Liver (tissue), 9 donors: Measurements from ENCODE around the gene CYSLTR2. TPM values are rescaled to one million over a fixed set of nuclear protein-coding genes. Genes with fewer than 3 reads are reported as not detected.

Experiments used
- DNase-seq: peaks from one replicate; pipeline ENCODE4 v3.0.0-alpha.2; 2017; ENCODE audit warnings: low spot score
- H3K27ac ChIP-seq, 2 donors: one replicate each; pipeline ENCODE4 v1.7.0; 2013; ENCODE audit warnings: inconsistent platforms in 2 of 2, low read length in 2 of 2, control low read depth in 1 of 2, low read depth in 1 of 2, mild to moderate bottlenecking in 1 of 2
- H3K27me3 ChIP-seq, 4 donors: one replicate each; pipeline versions ENCODE4 v1.6.1 to v1.7.0; 2013; ENCODE audit warnings: low read length in 3 of 4, inconsistent platforms in 1 of 4, mild to moderate bottlenecking in 1 of 4, moderate library complexity in 1 of 4; ENCODE audit not compliant: control insufficient read depth in 4 of 4, insufficient read depth in 4 of 4
- H3K36me3 ChIP-seq, 4 donors: one replicate each; pipeline versions ENCODE4 v1.6.1 to v1.7.0; 2013; ENCODE audit warnings: low read length in 3 of 4, mild to moderate bottlenecking in 3 of 4, low read depth in 1 of 4, moderate library complexity in 1 of 4; ENCODE audit not compliant: control insufficient read depth in 4 of 4, insufficient read depth in 3 of 4
- H3K4me1 ChIP-seq, 4 donors: one replicate each; pipeline versions ENCODE4 v1.6.1 to v1.7.0; 2013; ENCODE audit warnings: low read length in 3 of 4, mild to moderate bottlenecking in 3 of 4, moderate library complexity in 1 of 4; ENCODE audit not compliant: control insufficient read depth in 4 of 4, insufficient read depth in 4 of 4
- H3K4me3 ChIP-seq, 3 donors: one replicate each; pipeline versions ENCODE4 v1.6.1 to v1.7.0; 2013; ENCODE audit warnings: low read length in 3 of 3, control low read depth in 1 of 3, low read depth in 1 of 3, mild to moderate bottlenecking in 1 of 3
- H3K9ac ChIP-seq, 2 donors: one replicate each; pipeline ENCODE4 v1.7.0; 2013; ENCODE audit warnings: low read length in 2 of 2, mild to moderate bottlenecking in 2 of 2, moderate library complexity in 2 of 2, control low read depth in 1 of 2, low read depth in 1 of 2
- H3K9me3 ChIP-seq, 4 donors: one replicate each; pipeline versions ENCODE4 v1.6.1 to v1.7.0; 2013; ENCODE audit warnings: low read length in 3 of 4; ENCODE audit not compliant: control insufficient read depth in 4 of 4
- ATF3 ChIP-seq: IDR thresholded peaks from 2 replicates; pipeline ENCODE4 v1.6.1; 2016; ENCODE audit warnings: antibody characterized with exemption
- CTCF ChIP-seq: fragments of 150-350 bp; IDR thresholded peaks from 2 replicates; pipeline ENCODE4 v1.5.1; 2017; ENCODE audit warnings: improper control_type of control experiment, low read depth, low read length; ENCODE audit not compliant: missing input control
- EGR1 ChIP-seq, 2 donors: IDR thresholded peaks; 2 replicates each; pipeline ENCODE4 v1.6.1; 2016 to 2018; ENCODE audit warnings: antibody characterized with exemption in 2 of 2, low read depth in 2 of 2
- FOXA1 ChIP-seq: IDR thresholded peaks from 2 replicates; pipeline ENCODE4 v1.6.1; 2016; ENCODE audit warnings: antibody characterized with exemption
- FOXA2 ChIP-seq: IDR thresholded peaks from 2 replicates; pipeline ENCODE4 v1.6.1; 2016; ENCODE audit warnings: antibody characterized with exemption
- GABPA ChIP-seq, 2 donors: IDR thresholded peaks in 1 of 2; conservative IDR thresholded peaks in 1 of 2; 2 replicates each; pipeline ENCODE4 v1.6.1; 2016; ENCODE audit warnings: antibody characterized with exemption in 2 of 2, mild to moderate bottlenecking in 1 of 2, moderate library complexity in 1 of 2
- HNF4A ChIP-seq, 2 donors: conservative IDR thresholded peaks; 2 replicates each; pipeline ENCODE4 v1.6.1; 2016; ENCODE audit warnings: antibody characterized with exemption in 2 of 2, mild to moderate bottlenecking in 2 of 2
- HNF4G ChIP-seq: IDR thresholded peaks from 2 replicates; pipeline ENCODE4 v1.6.1; 2016; ENCODE audit warnings: antibody characterized with exemption
- JUND ChIP-seq, 2 donors: IDR thresholded peaks; 2 replicates each; pipeline ENCODE4 v1.6.1; 2016; ENCODE audit warnings: antibody characterized with exemption in 2 of 2
- MAX ChIP-seq: IDR thresholded peaks from 2 replicates; pipeline ENCODE4 v1.6.1; 2016; ENCODE audit warnings: antibody characterized with exemption
- NR2F2 ChIP-seq: IDR thresholded peaks from 2 replicates; pipeline ENCODE4 v1.6.1; 2016; ENCODE audit warnings: antibody characterized with exemption
- RAD21 ChIP-seq, 2 donors: IDR thresholded peaks; 2 replicates each; pipeline ENCODE4 v1.6.1; 2016; ENCODE audit warnings: antibody characterized with exemption in 2 of 2, mild to moderate bottlenecking in 2 of 2
- REST ChIP-seq: IDR thresholded peaks from 2 replicates; pipeline ENCODE4 v1.6.1; 2016; ENCODE audit warnings: antibody characterized with exemption, mild to moderate bottlenecking
- RXRA ChIP-seq, 2 donors: IDR thresholded peaks; 2 replicates each; pipeline ENCODE4 v1.6.1; 2017 to 2018; ENCODE audit warnings: antibody characterized with exemption in 2 of 2, mild to moderate bottlenecking in 1 of 2
- SP1 ChIP-seq: IDR thresholded peaks from 2 replicates; pipeline ENCODE4 v1.6.1; 2018; ENCODE audit warnings: antibody characterized with exemption, mild to moderate bottlenecking
- TAF1 ChIP-seq: conservative IDR thresholded peaks from 2 replicates; pipeline ENCODE4 v1.6.1; 2016; ENCODE audit warnings: antibody characterized with exemption, mild to moderate bottlenecking
- YY1 ChIP-seq: IDR thresholded peaks from 2 replicates; pipeline ENCODE4 v1.6.1; 2016; ENCODE audit warnings: antibody characterized with exemption, mild to moderate bottlenecking
- ZBTB33 ChIP-seq: IDR thresholded peaks from 2 replicates; pipeline ENCODE4 v1.6.1; 2016; ENCODE audit warnings: antibody characterized with exemption
- WGBS: extraction: QIAGEN DNeasy Blood & Tissue Kit; methylation state at CpG from one replicate; pipeline ENCODE4 v1.1.7; 2013; 5-methylcytosine and 5-hydroxymethylcytosine counted together
- polyA plus RNA-seq, 2 donors: library from polyadenylated mRNA; stranded (reverse) in 1 of 2; unstranded in 1 of 2; fragments of 200-250 nt in 1 of 2; fragments of >200 nt in 1 of 2; fragmentation: Nextera tagmentation in 1 of 2; extraction: Ambion mirVana in 1 of 2; gene quantifications; one replicate each; pipeline versions ENCODE4 v1.2.1 to v1.2.3, GENCODE V29; 2013 to 2015
- total RNA-seq, 2 donors: library from RNA; depleted of rRNA; stranded (reverse); fragments of >200 nt; gene quantifications; one replicate each; pipeline ENCODE4 v1.2.3, GENCODE V29; 2014
- donor health status: healthy.
- donor health status: healthy.
- donor health status: healthy.
- donor health status: healthy.
- donor health status: healthy.

The CYSLTR2 gene
- total and polyA plus RNA-seq, 4 donors = 0.07 to 0.37 (median 0.15) TPM

GRCh38 chr13:48681905-48682304, 28.2 kb downstream of the CYSLTR2 start:
- H3K36me3 ChIP-seq = no peaks in the 10 kb centered on the region
- H3K9me3 ChIP-seq = no peaks in the 10 kb centered on the region
- no peak overlapping the region for H3K27ac ChIP-seq
- no peak overlapping the region for H3K4me3 ChIP-seq
- H3K27me3 ChIP-seq = no peaks in the 10 kb centered on the region
- no peaks in the 10 kb centered on the region for H3K4me1 ChIP-seq
- no peak overlapping the region for H3K9ac ChIP-seq
- no peak for DNase-seq
- TF ChIP-seq ZBTB33 (no peak), JUND (IDR thresholded peaks at IDR 0.05) (no peak), TAF1 (no peak), MAX (no peak), GABPA (IDR thresholded peaks at IDR 0.05 in 1 of 2, conservative IDR thresholded peaks at IDR 0.05 in 1 of 2) (no peak), FOXA1 (no peak), HNF4G (no peak), NR2F2 (no peak), YY1 (no peak), EGR1 (IDR thresholded peaks at IDR 0.05; ENCODE audit: low read depth in 2 of 2) (no peak), SP1 (no peak), ATF3 (no peak), RAD21 (IDR thresholded peaks at IDR 0.05) (no peak), HNF4A (conservative IDR thresholded peaks at IDR 0.05) (no peak), RXRA (IDR thresholded peaks at IDR 0.05) (no peak), REST (no peak), CTCF (no peak), FOXA2 (no peak)
- WGBS = 79% methylated on average over 1 of the region's 1 CpG

- no peak overlapping the region for H3K27ac ChIP-seq
- H3K4me3 ChIP-seq = no peak overlapping the region
- no peaks in the 10 kb centered on the region for H3K27me3 ChIP-seq
- no peak overlapping the region for H3K9ac ChIP-seq
- no peak for DNase-seq
- H3K4me1 ChIP-seq = no peaks in the 10 kb centered on the region
- 75% methylated on average over 2 of the region's 2 CpGs for WGBS
- TF ChIP-seq EGR1 (IDR thresholded peaks at IDR 0.05; ENCODE audit: low read depth in 2 of 2) (no peak), ATF3 (no peak), MAX (no peak), NR2F2 (no peak), HNF4A (conservative IDR thresholded peaks at IDR 0.05) (no peak)
- no peaks in the 10 kb centered on the region for H3K36me3 ChIP-seq
- no peaks in the 10 kb centered on the region for H3K9me3 ChIP-seq
Measured at GRCh38 chr13:48682436-48682835, 28.7 kb downstream of the CYSLTR2 start.
